GM13977 (cell line): ENCODE measurements around the gene PGLYRP3.

Source experiments
- DNase-seq: peaks from one replicate; pipeline ENCODE4 v3.0.0; 2012; ENCODE audit warnings: low spot score
- in situ Hi-C: fragments of 300-500 bp; cut with MboI; formaldehyde crosslinking; loops from one replicate; pipeline ENCODE4 v1.12.0; 2022; ENCODE audit warnings: low sequenced_read_pairs, low pct_unique_long_range_greater_than_20kb, mixed read lengths, inconsistent platforms; ENCODE audit not compliant: unreplicated experiment
- TF ChIP-seq, protein P1 (sequence below): IDR thresholded peaks from 2 replicates; pipeline ENCODE4 v1.5.1; 2012; ENCODE audit warnings: mild to moderate bottlenecking, control low read depth; ENCODE audit not compliant: insufficient read depth; ENCODE audit errors: extremely low read depth, missing control alignments

Gene PGLYRP3

DNA sequence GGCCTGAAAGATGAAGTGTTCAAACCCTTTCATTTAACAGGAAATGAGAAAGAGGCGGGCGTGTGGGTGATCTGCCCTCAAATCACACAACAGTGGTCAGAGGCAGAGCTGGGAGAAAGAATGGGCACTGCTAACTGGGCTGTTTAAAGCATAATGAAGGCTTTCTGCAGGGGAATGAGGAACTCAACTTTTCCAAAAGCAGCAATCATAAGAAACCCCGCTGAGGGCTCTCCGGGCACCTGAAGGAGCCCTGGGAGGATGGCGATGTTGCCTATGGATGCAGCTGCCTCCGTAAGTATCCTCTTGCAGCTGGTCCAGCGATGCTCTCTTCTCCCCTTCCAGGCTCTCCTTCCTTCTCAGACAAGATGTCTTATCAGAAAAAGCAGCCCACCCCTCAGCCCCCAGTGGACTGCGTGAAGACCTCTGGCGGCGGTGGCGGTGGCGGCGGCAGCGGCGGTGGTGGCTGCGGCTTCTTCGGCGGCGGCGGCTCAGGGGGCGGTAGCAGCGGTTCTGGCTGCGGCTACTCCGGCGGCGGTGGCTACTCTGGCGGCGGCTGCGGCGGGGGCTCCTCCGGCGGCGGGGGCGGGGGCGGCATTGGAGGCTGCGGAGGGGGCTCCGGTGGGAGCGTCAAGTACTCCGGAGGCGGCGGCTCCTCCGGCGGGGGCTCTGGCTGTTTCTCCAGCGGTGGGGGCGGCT lies 52.0 kb downstream of the PGLYRP3 start:
- peak; percentile 38 for DNase-seq
- in situ Hi-C loops, result no loop called here
- TF ChIP-seq, protein P1, sequence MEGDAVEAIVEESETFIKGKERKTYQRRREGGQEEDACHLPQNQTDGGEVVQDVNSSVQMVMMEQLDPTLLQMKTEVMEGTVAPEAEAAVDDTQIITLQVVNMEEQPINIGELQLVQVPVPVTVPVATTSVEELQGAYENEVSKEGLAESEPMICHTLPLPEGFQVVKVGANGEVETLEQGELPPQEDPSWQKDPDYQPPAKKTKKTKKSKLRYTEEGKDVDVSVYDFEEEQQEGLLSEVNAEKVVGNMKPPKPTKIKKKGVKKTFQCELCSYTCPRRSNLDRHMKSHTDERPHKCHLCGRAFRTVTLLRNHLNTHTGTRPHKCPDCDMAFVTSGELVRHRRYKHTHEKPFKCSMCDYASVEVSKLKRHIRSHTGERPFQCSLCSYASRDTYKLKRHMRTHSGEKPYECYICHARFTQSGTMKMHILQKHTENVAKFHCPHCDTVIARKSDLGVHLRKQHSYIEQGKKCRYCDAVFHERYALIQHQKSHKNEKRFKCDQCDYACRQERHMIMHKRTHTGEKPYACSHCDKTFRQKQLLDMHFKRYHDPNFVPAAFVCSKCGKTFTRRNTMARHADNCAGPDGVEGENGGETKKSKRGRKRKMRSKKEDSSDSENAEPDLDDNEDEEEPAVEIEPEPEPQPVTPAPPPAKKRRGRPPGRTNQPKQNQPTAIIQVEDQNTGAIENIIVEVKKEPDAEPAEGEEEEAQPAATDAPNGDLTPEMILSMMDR, result no peak

DNA sequence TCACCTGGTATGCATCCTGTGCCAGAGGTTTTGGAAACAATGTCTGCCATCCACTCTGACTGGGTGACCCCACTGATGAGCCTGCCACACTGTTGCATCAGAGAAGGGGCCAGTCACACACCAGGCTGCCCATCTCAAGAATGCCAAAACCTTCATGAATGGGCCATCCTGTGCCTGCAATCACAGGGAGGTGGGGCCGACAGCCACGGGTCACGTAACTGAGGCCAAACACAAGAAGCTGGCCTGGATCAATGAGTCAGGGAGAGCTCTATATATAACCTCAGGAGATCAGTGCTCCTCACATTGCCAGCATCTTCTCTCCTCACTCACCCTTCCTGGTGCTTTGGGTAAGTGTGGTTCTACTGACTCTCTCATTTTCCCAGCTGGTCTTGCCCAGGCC lies 53.4 kb downstream of the PGLYRP3 start, which contains the start of gene LORICRIN:
Gene LORICRIN (plus strand): TSS at position 301 of the 400 bp plus-strand sequence. CDS start 1,263 bp downstream, outside the sequence.
- no peak for DNase-seq
- in situ Hi-C loops, result no loop called here
- TF ChIP-seq, protein P1, result no peak

DNA sequence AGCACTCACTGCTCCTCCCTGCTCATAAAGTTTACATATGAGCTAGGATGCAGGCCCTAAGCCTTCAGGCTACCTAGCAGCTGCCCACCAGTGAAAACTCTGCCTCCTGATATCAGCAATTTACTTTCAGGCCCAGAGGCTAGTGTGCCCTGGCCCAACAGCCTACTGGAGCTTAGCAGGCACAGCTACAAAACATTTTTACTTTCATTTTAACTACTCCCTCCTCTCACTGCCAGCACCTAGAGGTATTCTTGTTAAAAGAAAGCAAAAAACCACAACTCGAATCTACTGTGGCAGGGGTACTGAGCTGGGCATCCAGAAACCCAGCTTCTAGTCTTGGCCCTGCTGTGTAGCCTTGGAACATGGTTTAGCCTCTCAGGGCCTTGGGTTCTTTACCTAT lies 59.1 kb downstream of the PGLYRP3 start:
- DNase-seq, result no peak
- in situ Hi-C loops, result no loop called here
- TF ChIP-seq, protein P1, result no peak

DNA sequence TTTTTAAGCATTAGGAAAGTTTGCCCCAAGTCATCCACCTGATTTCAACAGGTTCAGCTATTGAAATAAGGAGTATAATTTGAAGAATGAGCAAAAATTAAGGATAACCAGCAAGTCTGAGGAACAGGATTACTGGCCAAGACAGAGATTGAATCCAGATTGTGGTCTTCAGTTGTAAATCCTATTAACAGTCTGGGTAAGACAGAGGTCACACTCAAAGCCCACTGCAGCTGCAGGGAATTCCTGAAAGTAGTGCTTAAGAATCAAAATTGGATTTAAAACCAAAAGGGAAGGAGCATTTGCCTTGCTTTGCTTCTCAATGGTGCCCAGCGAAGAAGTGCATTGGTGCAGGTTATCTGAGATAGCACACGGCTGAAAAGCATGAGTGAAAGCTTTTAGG lies 59.7 kb downstream of the PGLYRP3 start:
- TF ChIP-seq, protein P1, result no peak
- in situ Hi-C loops, result no loop called here
- no peak for DNase-seq

DNA sequence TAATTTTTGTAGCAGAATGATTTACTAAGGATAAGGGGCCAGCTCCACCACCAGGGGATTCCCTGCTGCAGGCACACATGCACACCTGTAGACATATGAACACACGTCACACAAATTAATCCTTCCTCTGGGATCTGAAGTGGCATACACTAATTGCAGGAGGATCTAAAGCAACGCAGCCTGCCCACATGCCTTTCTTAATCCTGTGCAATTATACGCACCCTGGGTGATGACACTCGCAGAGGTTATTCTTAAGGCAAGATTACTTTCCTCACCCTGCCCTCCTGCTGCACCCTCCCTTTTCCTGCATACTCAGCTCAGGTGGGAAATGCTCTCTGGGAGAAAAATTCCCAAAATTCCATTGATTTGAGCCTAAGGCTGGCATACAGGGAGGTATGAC lies 60.8 kb downstream of the PGLYRP3 start:
- TF ChIP-seq, protein P1, result no peak
- in situ Hi-C loops, result no loop called here
- DNase-seq, result no peak

DNA sequence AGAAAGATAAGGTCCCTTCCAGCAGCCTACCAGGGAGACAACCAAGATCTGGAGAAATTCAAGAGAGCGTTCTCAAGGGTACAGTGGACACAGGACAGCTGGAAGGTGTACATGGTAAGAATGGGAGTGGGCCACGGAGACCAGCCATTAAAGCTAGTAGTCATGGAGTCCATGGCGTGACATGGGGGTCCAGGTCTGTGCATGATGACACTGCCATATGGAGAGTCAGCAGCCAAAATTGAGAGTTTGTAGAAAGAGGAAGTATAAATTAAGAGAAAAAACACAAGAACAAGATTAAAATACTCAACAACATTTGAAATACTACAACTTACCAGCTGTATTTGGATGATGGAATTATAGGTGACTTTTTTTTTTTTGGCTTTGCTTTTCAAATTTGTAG lies 61.2 kb downstream of the PGLYRP3 start:
- TF ChIP-seq, protein P1, result no peak
- in situ Hi-C loops, result no loop called here

More for the DNA sequence above, 61.2 kb downstream of the PGLYRP3 start:
- DNase-seq, result no peak
